HG02885 (cell line): ENCODE measurements around the gene SAV1.

Experiments used
- ATAC-seq: cut with Tn5 transposase; IDR thresholded peaks from one replicate; pipeline ENCODE4 v1.9.1; 2021; ENCODE audit warnings: mild to moderate bottlenecking; ENCODE audit not compliant: unreplicated experiment, poor library complexity

SAV1 gene

DNA sequence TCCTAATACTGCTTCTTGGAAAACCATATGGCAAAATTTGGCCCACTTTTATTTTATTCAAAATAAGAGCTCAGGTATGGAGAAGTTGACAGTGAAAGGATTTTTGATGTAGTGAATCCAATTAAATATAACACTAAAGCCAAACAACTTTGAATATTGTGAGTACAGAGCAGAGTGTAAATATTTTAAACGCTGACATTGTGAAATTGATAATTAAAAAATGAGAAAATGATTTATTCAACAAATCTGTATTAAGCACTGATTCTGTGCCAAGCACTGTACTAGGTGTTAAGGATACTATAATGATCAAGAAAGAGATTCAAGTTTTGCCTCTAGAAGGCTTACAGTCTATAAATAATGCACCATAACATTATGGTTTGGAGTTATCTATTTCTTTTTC lies 57.6 kb downstream of the SAV1 start:
- no peak for ATAC-seq

DNA sequence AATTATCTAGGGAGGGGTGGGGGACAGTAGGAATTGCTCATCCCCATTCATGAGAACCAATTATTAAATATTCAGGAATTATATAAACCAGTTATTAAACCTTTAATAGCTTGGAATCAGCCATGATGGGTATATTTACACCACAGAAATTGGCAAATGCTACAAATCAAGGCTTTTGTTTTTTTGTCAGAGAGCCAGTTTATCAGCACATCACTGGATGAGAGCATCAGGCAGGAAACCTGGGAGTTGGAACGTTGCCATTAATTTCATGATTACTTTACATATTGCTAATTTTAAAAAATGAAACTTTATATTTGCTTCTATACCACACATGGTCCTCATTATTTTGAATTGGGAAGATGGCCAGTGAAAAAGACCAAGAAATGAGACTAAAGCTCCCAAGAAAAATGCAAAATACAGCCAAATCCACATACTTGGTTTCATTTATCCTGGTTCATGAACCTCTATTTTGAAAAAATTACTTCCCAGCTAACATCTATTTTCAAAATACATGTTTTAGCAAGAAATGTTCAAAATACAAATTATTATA lies 59.7 kb downstream of the SAV1 start:
- ATAC-seq = no peak

DNA sequence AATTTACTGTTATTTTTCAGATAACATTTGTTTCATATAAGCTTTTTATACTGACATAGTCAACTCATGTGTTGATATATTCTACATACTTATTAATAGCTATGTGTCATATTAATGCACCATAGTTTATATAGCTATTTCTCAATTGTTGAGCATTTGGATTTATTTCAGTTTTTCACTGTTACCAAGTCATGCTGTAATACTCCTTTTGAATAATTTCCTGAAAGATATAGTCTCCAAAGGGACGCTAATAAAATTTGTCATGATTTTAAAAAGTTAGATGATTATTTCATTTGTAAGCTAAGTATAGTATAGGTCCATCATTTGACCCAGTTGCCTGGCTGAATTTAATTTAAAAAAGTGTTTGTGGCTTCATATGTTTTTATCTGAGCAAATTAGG lies 60.3 kb downstream of the SAV1 start:
- no peak for ATAC-seq

GRCh38 chr14:50607181-50607580 lies 60.9 kb downstream of the SAV1 start:
- ATAC-seq = no peak

DNA sequence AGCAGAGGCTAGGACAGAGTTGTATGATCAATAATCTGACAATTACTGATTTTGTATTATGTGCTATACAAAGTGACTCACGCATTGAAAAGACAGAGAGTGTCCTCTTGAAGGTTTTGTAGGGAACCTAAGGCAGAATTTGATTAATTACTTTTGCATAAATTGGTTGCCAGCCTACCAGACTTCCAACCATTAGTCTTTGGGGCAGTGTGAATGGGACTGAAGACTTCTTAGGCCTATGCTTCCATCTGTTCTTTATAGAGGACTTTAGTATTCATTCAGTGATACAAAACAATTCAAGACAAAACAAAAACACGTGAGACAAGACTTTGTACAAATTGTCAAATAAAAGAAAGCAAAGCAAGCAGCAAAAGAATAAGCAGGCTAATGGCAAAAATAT lies 61.6 kb downstream of the SAV1 start:
- no peak for ATAC-seq

- ATAC-seq = no peak
Observed at GRCh38 chr14:50605766-50606165, 62.3 kb downstream of the SAV1 start.

DNA sequence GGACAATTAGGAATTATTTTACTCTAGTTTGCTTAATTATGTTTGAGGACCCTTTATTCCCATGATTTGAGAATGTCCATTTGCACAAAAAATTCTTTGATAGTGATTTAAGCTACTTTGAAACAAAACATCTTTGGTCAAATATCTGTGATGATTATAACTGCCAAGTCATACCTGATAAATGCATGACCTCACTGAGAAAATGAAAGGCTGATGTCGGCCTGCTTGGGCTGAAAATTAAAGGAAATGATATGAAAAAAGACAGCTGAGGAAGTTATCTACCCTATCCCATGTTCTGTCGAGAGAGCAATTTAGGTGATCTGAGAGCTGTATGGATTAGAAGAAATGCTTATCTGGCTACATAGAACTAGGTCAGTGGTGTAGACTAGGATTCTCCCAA lies 64.5 kb downstream of the SAV1 start:
- ATAC-seq = no peak

- no peak for ATAC-seq
Observed at GRCh38 chr14:50602035-50602434, 66.1 kb downstream of the SAV1 start.

GRCh38 chr14:50601394-50601793 lies 66.7 kb downstream of the SAV1 start:
- no peak for ATAC-seq

GRCh38 chr14:50600849-50601248 lies 67.3 kb downstream of the SAV1 start:
- no peak for ATAC-seq

GRCh38 chr14:50599700-50600444 lies 68.2 kb downstream of the SAV1 start:
- ATAC-seq = no peak

GRCh38 chr14:50598765-50599164 lies 69.3 kb downstream of the SAV1 start:
- no peak for ATAC-seq

- ATAC-seq = no peak
Observed at GRCh38 chr14:50594577-50595316, 73.4 kb downstream of the SAV1 start.

DNA sequence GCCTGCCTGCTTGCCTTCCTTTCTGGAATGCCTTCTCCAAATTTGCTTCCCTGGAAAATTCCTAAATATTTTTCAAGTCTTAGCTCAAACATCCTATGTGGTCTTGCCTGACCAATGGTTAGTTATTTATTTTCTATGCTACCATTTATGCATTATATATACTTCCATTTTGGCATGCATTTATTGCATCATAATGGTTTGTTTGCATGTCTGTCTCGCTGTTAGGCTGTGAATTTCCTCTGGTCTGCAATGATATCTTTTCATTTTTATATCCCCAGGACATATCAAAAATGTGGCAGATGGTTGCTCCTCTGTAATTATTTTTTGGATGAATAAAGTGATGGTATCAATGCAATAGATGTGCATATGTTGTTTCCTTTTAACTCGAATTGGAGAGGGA lies 77.6 kb downstream of the SAV1 start:
- no peak for ATAC-seq
